GM19023 (cell line): ENCODE results near the gene UCP3.
"Not testable (repeated sequence)": the region's sequence is repeated elsewhere in the genome, so short reads cannot be mapped to it uniquely, and the experiment has no call there.

Source experiments
- ATAC-seq: cut with Tn5 transposase; IDR thresholded peaks from one replicate; pipeline ENCODE4 v1.9.1; 2021; ENCODE audit warnings: mild to moderate bottlenecking, moderate library complexity; ENCODE audit not compliant: unreplicated experiment

UCP3 gene

GRCh38 chr11:74000307-74001133 lies 8.4 kb downstream of the UCP3 start:
- ATAC-seq, result no peak

DNA sequence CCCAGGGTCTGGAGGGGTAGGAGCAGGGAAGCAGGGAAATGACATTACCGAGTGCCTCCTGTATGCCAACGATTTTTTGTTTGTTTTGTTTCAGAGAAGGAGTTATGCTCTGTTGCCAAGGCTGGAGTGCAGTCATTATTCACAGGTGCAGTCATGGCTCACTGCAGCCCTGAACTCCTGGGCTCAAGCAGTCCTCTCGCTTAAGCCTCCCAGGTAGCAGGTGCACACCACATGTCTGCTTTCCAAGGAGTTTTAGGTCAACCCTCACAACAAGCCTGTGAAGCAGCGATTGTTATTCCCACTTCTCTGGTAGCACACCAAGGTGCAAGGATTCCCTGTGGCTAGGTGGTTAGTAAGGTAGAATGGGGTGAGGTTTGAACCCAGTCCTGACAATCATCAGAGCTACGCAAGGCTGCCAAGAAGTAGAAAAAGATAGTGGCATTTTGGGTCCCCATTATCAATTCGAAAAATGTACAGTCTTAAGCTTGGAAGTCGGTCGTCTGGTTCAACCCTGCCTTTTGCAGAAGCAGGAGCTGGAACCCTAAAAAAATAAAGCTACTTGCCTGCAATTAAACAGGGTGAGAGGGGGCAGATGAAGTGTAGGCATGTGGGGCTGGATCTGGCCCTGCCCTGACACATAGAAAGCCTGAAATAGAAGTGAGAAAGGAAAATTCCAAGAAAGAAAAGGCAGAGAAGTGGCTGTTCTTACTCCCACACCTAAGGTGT lies 9.1 kb downstream of the UCP3 start:
- no peak for ATAC-seq

- no peak for ATAC-seq
Observed at GRCh38 chr11:73998846-73999575, 9.9 kb downstream of the UCP3 start.

GRCh38 chr11:73997120-73997770 lies 11.6 kb downstream of the UCP3 start:
- no peak for ATAC-seq

- no peak for ATAC-seq
Observed at GRCh38 chr11:73996161-73996747, 12.6 kb downstream of the UCP3 start.

- no peak for ATAC-seq
Observed at GRCh38 chr11:73995731-73996130, 13.2 kb downstream of the UCP3 start.

DNA sequence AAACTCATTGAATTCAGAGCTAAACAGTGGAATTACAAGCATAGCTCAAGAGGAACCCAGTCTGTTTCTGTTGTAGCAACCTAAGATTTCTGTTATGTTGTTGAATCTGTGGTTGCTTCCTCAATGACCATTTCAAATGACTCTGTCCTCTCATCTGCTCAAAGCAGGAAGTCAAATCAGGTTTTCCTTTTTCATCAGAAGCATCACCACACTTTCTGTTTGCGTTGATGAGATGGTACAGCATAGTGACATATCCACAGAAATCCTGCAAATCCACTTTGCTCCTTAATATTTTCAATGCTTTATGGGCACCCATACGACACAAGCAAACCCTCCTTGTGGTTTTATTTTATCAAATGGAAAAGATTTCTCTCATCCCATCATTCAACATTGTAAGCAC lies 13.6 kb downstream of the UCP3 start:
- ATAC-seq, result no peak

GRCh38 chr11:73991471-73992006 lies 17.3 kb downstream of the UCP3 start:
- peak; percentile 46 for ATAC-seq

DNA sequence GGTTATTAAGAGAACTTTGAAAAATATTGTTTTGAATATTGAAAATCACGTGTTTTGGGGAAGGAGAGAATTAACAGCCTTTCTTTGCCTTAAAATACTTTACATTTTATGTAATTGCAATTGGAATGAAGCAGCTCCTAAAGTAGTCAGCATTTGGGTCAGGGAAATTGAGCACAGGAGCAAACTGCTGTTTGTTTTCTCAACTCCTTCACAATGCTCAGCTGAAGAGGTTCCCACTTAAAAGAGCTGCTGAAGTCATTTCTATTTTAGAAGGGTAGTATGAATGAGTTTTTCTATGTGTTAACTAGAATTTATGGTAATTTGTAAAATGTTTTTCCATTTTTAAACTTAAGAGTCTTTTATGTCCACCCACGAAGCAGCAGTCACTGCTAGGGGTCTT lies 18.2 kb downstream of the UCP3 start:
- ATAC-seq, result no peak

DNA sequence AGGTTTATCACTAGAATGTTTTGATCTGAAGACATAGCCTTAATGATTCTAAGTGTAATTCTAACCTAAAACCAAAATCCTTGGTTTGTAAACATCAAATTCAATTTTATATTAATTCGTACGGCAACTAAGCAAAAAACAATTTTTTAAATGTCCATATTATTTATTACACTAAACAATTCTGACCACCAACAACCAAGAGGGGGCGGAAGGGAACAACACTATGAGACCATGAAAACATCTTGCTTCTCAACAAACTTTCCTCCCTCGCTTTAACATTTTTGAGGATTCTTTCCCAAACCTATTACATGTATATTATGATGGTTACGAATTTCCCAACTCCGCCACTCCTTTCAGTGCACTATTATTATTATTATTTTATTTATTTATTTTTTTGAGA lies 19.7 kb downstream of the UCP3 start:
- no peak for ATAC-seq

GRCh38 chr11:73988227-73988626 lies 20.7 kb downstream of the UCP3 start:
- ATAC-seq, result no peak

- ATAC-seq, result not testable (repeated sequence)
Observed at GRCh38 chr11:73985661-73986060, 23.2 kb downstream of the UCP3 start.

DNA sequence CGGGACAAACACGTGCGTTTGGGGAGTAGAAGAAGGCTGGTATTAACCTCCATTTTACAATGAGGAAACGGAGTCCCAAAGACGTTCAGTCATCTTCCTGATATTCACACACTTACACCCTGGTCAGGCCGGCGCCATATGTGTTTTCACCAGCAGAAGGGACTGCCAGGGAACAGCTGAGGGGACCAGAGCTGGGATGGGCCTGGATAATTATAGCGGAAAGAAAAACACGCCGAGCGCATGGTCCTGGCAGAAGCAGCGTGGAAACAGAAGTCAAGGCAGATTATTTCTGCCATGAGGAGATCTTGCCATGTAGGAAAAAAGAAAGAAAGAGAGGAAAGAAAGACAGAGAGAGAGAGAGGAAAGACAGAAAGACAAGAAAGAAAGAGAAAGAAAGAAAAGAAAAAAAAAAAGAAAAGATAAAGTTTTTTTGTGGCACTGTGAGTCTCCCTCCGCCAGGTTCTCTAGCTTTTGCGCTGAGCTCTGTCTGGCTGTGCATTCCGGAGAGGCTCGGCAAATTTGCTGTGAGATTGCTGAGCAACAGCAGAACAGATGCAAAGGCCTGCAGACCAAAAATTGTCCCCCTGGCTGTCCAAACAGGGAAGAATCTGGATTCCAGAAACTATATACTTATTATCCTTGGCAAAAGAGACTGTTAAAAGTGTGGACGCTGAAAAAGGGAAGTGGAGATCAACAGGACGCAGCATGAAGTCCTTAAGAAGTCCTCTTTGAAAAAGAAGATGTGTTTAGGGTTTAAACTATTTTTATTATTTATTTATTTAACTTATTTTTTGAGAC lies 24.9 kb downstream of the UCP3 start:
- no peak for ATAC-seq

- ATAC-seq, result peak; percentile 75
Observed at GRCh38 chr11:73982990-73983740, 25.7 kb downstream of the UCP3 start.

- ATAC-seq, result peak; percentile 56
Observed at GRCh38 chr11:73982595-73982989, 26.3 kb downstream of the UCP3 start, which contains the start of gene UCP2. TSS of gene UCP2 (minus strand) at chr11:73982843. CDS start at chr11:73978378, 4,465 bp downstream.

DNA sequence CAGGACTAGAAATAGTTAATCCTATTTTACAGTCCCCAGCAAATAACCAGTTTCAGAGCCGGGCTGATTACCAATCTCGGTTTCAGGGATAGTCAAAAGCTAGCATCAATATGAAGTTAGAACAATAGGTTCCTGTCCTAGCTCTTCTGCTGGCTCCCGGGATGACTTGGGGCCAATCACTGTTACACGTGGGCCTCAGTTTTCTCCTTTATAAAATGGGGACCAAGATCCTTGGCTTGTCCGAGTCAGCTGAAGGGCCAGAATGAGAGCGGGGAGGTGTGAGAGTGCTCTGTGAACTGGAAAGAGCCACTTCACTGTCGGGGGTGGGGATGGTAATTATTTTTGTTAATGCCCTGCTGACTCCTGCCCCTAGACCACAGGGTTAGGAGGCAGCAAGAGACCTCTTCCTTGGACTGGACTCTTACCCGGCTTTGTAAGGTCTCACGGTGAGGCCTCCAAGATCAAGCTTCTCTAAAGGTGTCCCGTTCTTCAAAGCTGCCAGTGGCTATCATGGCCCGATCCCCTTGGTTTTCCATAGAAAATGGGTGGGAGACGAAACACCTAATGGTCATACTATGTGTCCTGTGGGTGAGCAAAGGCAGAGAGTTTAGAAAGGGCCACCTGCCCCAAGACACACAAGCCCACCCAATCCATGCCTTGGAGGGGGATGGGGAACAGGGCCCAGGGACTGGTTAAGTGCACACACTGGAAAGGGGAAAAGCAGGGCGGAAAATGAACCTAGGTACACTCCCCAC lies 27.7 kb downstream of the UCP3 start:
- no peak for ATAC-seq

DNA sequence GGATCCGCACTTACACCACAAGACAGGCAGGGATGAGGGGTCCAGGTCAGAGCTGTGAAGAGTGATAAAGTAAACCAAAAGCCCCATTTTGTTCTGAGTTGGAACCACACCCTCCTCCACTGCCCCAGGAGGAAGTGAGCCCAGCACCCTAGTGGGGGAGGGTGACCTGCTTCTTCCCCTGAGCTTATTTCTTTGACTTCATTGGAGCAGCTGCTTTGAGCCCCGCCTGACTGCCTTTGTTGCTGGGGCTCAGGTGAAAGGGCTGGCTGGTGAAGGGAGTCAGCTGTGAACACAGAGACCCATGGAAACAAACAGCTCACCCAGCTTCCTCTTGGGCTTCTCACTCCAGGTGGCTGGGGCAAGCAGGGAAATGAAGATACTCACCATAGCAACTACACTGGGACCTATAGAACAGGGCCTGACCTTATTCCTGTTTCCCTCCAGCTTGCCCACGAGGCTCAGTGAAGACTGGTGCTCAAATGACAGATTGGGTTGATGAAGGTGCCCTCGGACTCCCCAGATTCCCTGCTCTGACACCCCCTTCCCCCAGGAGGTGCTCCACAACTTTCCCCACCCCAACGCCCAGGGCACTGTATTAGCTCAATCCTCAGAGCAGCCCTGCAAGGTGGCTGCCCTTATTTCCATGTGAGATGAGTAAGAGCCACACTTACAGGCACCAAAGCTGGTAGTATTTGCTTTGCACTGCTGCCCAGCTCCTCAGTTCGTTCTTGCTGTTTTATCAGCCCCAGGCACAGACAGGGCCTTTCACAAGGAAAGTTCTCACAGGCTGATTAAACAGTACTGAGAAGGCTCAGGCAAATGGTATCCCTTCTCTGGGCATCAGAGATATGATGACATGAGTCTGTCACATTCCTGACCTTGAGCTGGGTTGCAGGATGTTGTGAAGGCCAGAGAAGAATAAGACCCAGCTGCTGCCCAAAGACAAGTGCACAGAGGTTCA lies 28.6 kb downstream of the UCP3 start:
- ATAC-seq, result peak; percentile 48
